ENCODE measurements around the gene HRH4.

The HRH4 gene

DNA sequence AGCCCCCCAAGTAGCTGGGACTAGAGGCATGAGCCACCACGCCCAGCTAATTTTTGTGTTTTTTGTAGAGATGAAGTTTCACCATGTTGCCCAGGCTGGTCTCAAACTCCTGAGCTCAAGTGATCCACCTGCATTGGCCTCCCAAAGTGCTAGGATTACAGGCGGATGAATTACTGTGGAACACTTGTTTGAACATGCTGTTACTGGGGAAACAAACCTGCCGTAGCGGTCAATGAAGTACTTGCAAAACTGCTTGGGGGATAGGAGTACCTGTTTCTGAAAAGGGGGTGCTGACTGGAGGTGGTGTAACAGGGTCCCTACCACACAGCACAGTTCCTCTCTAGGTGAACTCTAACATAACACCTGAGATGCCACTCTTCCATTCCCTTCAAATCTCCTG, 39.9 kb upstream of the HRH4 start:
- no peak overlapping the region for H3K27ac ChIP-seq
- no peaks in the 10 kb centered on the region for H3K4me1 ChIP-seq
- no peak overlapping the region for H3K4me3 ChIP-seq (ENCODE audit: low read depth, low read length)
- H3K79me2 ChIP-seq = no peaks in the 10 kb centered on the region
- no peak overlapping the region for H2AFZ ChIP-seq
- TF ChIP-seq CTCF (IDR thresholded peaks at IDR 0.05) = no peak
- H3K27me3 ChIP-seq (ENCODE audit: control insufficient read depth, insufficient read depth, low read length) = no peaks in the 10 kb centered on the region
- no peak overlapping the region for H3K4me2 ChIP-seq (ENCODE audit: low read length)
- no peak overlapping the region for H3K9ac ChIP-seq
- no peaks in the 10 kb centered on the region for H3K9me3 ChIP-seq (ENCODE audit: control insufficient read depth, low read length)
- H3K36me3 ChIP-seq (ENCODE audit: control insufficient read depth, insufficient read depth, low read length) = no peaks in the 10 kb centered on the region

DNA sequence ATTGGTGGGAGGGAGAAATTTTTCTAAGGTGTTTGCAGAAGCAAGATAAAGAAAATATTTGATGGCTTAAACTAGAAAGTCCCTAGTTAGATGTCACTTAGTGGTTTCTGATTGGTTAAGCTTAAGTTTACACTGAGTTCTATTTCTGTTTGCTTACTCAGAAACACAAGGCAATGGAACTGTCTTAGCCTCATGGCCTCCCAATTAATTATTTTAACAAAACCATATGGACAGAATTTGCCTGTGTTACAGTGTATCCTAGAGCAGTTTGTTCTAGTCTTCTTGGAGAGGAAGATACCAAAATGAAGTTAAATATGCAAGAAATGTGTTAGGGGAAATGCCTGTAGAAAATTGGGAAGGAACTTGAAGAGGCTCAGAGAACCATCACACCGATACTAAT, 38.6 kb upstream of the HRH4 start:
- no peaks in the 10 kb centered on the region for H3K27me3 ChIP-seq (ENCODE audit: control insufficient read depth, insufficient read depth, low read length)
- no peak for TF ChIP-seq CTCF (IDR thresholded peaks at IDR 0.05)
- no peak overlapping the region for H3K4me3 ChIP-seq (ENCODE audit: low read depth, low read length)
- H3K9me3 ChIP-seq (ENCODE audit: control insufficient read depth, low read length) = no peaks in the 10 kb centered on the region
- H2AFZ ChIP-seq = no peak overlapping the region
- no peaks in the 10 kb centered on the region for H3K36me3 ChIP-seq (ENCODE audit: control insufficient read depth, insufficient read depth, low read length)
- no peak overlapping the region for H3K4me2 ChIP-seq (ENCODE audit: low read length)
- no peak overlapping the region for H3K9ac ChIP-seq
- H3K27ac ChIP-seq = no peak overlapping the region
- no peaks in the 10 kb centered on the region for H3K4me1 ChIP-seq
- H3K79me2 ChIP-seq = no peaks in the 10 kb centered on the region

- Histone ChIP-seq H3K4me2 (ENCODE audit: low read length) (peak overlapping the region; percentile 91), H2AFZ (peak overlapping the region; percentile 100)
- TF ChIP-seq CTCF (IDR thresholded peaks at IDR 0.05) = no peak
Observed at GRCh38 chr18:24426073-24426397, 34.4 kb upstream of the HRH4 start.

DNA sequence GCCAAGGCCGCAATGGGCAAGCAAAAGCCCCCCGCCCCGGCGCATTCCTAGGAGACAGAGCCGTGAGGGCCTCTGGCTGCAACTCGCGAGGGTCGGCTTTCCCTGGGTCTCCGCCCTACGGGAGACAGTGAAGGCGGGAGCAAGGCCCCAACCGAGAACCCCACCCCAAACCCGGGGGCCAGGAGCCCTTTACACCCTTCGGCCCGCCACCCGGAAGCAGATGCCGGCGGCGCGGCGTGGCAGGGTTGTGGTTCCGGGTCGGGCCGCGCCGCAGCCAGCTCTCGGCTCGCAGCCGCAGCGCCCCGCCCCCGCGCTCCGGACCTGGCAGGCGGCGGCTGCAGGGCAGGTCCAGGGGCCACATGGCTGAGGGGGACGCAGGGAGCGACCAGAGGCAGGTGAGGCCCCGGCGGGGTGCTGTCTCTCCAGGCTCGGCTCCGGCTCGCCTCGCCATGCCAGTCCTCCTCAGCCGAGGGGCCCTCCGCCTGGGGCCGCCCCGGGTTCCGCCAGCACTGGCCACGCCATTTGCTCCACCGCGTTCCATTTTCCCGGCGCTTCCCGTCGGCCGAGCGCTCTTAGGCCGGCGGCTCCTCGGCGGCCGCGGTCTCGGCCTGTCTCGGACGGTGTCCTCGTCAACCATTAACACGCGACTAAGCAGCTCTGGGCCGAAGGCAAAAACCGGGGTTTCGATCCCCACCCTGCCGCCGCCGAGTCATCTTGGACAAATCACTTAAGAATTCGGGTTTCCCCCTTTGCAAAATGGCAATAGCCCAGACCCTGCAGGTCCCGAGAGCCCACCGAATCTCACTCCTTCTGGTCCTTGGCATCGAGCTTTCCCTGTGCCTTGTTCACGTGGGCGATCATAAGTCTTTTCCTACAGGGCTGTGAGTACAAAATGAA, 33.8 kb upstream of the HRH4 start, which contains the start of gene IMPACT:
Gene IMPACT, plus strand, starts transcription at position 273 of the 897 bp plus-strand sequence. Its CDS starts 87 bp downstream, at position 360.
- no peaks in the 10 kb centered on the region for H3K36me3 ChIP-seq (ENCODE audit: control insufficient read depth, insufficient read depth, low read length)
- no peak within 1 kb of the TSS for H3K9ac ChIP-seq
- H3K4me2 ChIP-seq (ENCODE audit: low read length) = peak within 1 kb of the TSS; percentile 91
- H2AFZ ChIP-seq = peak within 1 kb of the TSS; percentile 100
- no peaks in the 10 kb centered on the region for H3K79me2 ChIP-seq
- H3K4me1 ChIP-seq = peaks cover 2% of the 10 kb centered on the region
- peak within 1 kb of the TSS; percentile 65 for H3K27ac ChIP-seq
- H3K27me3 ChIP-seq (ENCODE audit: control insufficient read depth, insufficient read depth, low read length) = no peaks in the 10 kb centered on the region
- peak within 1 kb of the TSS; percentile 87 for H3K4me3 ChIP-seq (ENCODE audit: low read depth, low read length)
- H3K9me3 ChIP-seq (ENCODE audit: control insufficient read depth, low read length) = no peaks in the 10 kb centered on the region
- TF ChIP-seq CTCF (IDR thresholded peaks at IDR 0.05) = no peak

More at GRCh38 chr18:24426073-24426397, 34.4 kb upstream of the HRH4 start:
- Histone ChIP-seq H3K9ac (no peak overlapping the region), H3K79me2 (no peaks in the 10 kb centered on the region), H3K27ac (peak overlapping the region; percentile 65), H3K4me3 (ENCODE audit: low read depth, low read length) (peak overlapping the region; percentile 87), H3K9me3 (ENCODE audit: control insufficient read depth, low read length) (no peaks in the 10 kb centered on the region), H3K27me3 (ENCODE audit: control insufficient read depth, insufficient read depth, low read length) (no peaks in the 10 kb centered on the region), H3K4me1 (peaks cover 2% of the 10 kb centered on the region), H3K36me3 (ENCODE audit: control insufficient read depth, insufficient read depth, low read length) (no peaks in the 10 kb centered on the region)
